Lung (tissue), 12 donors: ENCODE data around the gene EN1. TPM values are rescaled to one million over a fixed set of nuclear protein-coding genes. Genes with fewer than 3 reads are reported as not detected.

Source experiments
- ATAC-seq: fragments of 200-7000 bp; cut with Tn5 transposase; one replicate; pipeline ENCODE4 v1.9.1; 2020; ENCODE audit warnings: moderate number of reproducible peaks; ENCODE audit not compliant: insufficient read depth, low FRiP score
- DNase-seq, 3 donors: peaks; one replicate each; pipeline ENCODE4 v3.0.0-alpha.2; 2013 to 2017
- H3K27ac ChIP-seq, 2 donors: one replicate each; pipeline ENCODE4 v1.5.1; 2013; ENCODE audit warnings: mild to moderate bottlenecking in 2 of 2, moderate library complexity in 2 of 2, control low read depth in 1 of 2, inconsistent platforms in 1 of 2, low read depth in 1 of 2, low read length in 1 of 2
- H3K27me3 ChIP-seq, 3 donors: one replicate each; pipeline ENCODE4 v1.5.1; 2013; ENCODE audit warnings: low read length in 2 of 3; ENCODE audit not compliant: control insufficient read depth in 3 of 3, insufficient read depth in 3 of 3
- H3K36me3 ChIP-seq, 4 donors: one replicate each; pipeline ENCODE4 v1.5.1; 2013; ENCODE audit warnings: low read length in 4 of 4, mild to moderate bottlenecking in 1 of 4, moderate library complexity in 1 of 4; ENCODE audit not compliant: control insufficient read depth in 4 of 4, insufficient read depth in 4 of 4
- H3K4me1 ChIP-seq, 5 donors: one replicate each; pipeline ENCODE4 v1.5.1; 2013; ENCODE audit warnings: low read length in 5 of 5, mild to moderate bottlenecking in 2 of 5, moderate library complexity in 1 of 5; ENCODE audit not compliant: control insufficient read depth in 5 of 5, insufficient read depth in 5 of 5
- H3K4me3 ChIP-seq: one replicate; pipeline ENCODE4 v1.5.1; 2013; ENCODE audit warnings: mild to moderate bottlenecking, control low read depth, moderate library complexity
- H3K9ac ChIP-seq, 2 donors: one replicate each; pipeline ENCODE4 v1.5.1; 2013; ENCODE audit warnings: low read length in 2 of 2, control low read depth in 1 of 2; ENCODE audit not compliant: insufficient read depth in 1 of 2
- H3K9me3 ChIP-seq, 4 donors: one replicate each; pipeline ENCODE4 v1.5.1; 2013; ENCODE audit warnings: low read length in 3 of 4, mild to moderate bottlenecking in 1 of 4, moderate library complexity in 1 of 4; ENCODE audit not compliant: control insufficient read depth in 4 of 4, insufficient read depth in 3 of 4
- WGBS, 2 donors: extraction: QIAGEN DNeasy Blood & Tissue Kit; methylation state at CpG; one replicate each; pipeline ENCODE4 v1.1.7; 2013; 5-methylcytosine and 5-hydroxymethylcytosine counted together
- polyA plus RNA-seq, 2 donors: library from polyadenylated mRNA; stranded (reverse); fragments of 200-250 nt; gene quantifications; one replicate each; pipeline ENCODE4 v1.2.1, GENCODE V29; 2013
- total RNA-seq, 2 donors: library from RNA; depleted of rRNA in 1 of 2; stranded (reverse); fragments of >200 nt in 1 of 2; gene quantifications; one replicate each; pipeline ENCODE4 v1.2.1, GENCODE V29; 2014 to 2021
- TF ChIP-seq, protein P1 (sequence below): IDR thresholded peaks from 2 replicates; pipeline ENCODE4 v1.5.1; 2012; ENCODE audit warnings: mild to moderate bottlenecking; ENCODE audit errors: control extremely low read depth, extremely low read depth
- donor health status: control.
- donor health status: control.
- donor health status: Bipolar disorder and iron deficiency.
- donor health status: healthy.
- donor health status: DM: yes; HTN: yes; CAD: no.

Gene EN1
- total and polyA plus RNA-seq, 4 donors, result not detected

DNA sequence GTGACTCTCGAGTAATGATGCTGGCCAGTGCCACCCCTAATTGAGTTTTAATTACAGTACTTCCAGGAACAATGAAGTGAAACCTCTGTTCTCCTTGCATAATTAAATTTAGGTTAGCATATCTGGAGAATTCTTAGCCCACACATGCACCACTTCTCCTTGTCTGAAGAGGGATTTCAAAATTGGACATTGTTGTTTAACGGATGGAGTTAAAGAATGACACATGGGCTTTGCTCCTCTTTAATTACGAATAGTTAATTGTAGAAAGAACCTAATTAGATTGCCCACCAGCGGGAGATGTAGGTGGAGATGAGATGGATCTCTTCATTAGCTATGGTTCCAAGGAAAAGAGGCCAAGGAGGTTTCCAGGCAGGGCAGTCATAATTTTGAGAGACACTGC is 33.1 kb upstream of the EN1 start:
- peaks cover 0 to 5% (median 0%) of the 10 kb centered on the region in 4 donors for H3K9me3 ChIP-seq
- H3K4me1 ChIP-seq, result peaks cover 0 to 4% (median 0%) of the 10 kb centered on the region in 5 donors
- H3K9ac ChIP-seq, result no peak overlapping the region
- no peak overlapping the region for H3K27ac ChIP-seq
- no peak overlapping the region for H3K4me3 ChIP-seq
- peaks cover 0 to 13% (median 0%) of the 10 kb centered on the region in 3 donors for H3K27me3 ChIP-seq
- 74 to 78% methylated on average over 4 of the region's 4 CpGs for WGBS, 2 donors
- no peaks in the 10 kb centered on the region for H3K36me3 ChIP-seq
- DNase-seq (no peak), ATAC-seq (no peak)
- TF ChIP-seq, protein P1, sequence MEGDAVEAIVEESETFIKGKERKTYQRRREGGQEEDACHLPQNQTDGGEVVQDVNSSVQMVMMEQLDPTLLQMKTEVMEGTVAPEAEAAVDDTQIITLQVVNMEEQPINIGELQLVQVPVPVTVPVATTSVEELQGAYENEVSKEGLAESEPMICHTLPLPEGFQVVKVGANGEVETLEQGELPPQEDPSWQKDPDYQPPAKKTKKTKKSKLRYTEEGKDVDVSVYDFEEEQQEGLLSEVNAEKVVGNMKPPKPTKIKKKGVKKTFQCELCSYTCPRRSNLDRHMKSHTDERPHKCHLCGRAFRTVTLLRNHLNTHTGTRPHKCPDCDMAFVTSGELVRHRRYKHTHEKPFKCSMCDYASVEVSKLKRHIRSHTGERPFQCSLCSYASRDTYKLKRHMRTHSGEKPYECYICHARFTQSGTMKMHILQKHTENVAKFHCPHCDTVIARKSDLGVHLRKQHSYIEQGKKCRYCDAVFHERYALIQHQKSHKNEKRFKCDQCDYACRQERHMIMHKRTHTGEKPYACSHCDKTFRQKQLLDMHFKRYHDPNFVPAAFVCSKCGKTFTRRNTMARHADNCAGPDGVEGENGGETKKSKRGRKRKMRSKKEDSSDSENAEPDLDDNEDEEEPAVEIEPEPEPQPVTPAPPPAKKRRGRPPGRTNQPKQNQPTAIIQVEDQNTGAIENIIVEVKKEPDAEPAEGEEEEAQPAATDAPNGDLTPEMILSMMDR, result no peak

GRCh38 chr2:118878531-118879149 is 31.2 kb upstream of the EN1 start:
- no peaks in the 10 kb centered on the region for H3K36me3 ChIP-seq
- peaks cover 0 to 4% (median 0%) of the 10 kb centered on the region in 4 donors for H3K9me3 ChIP-seq
- no peak overlapping the region for H3K9ac ChIP-seq
- no peak for DNase-seq
- H3K27ac ChIP-seq, result no peak overlapping the region
- no peak for ATAC-seq
- H3K4me3 ChIP-seq, result no peak overlapping the region
- H3K27me3 ChIP-seq, result peaks cover 0 to 15% (median 0%) of the 10 kb centered on the region in 3 donors
- TF ChIP-seq, protein P1, result no peak
- H3K4me1 ChIP-seq, result peaks cover 0 to 4% (median 0%) of the 10 kb centered on the region in 5 donors
- 49 to 53% methylated on average over 2 of the region's 2 CpGs for WGBS, 2 donors

DNA sequence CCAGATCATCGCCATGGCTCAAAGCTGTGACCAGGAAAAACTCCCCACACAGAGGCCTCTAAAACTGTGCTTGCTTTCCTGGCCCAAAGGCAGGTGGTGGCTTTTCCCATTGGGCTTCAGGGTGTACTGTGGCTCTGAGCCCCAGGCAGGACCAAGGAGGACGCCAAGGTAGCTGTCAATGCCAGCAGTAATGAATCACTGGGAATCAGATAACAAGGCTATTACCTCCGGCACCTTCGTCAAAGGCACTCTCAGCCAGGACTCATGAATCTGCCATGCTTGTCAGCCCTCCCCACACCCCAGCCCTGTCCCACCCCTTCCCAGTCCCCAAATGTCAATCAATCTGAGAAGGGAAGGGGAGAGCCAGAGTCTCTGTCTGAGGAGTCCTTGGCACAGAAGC is 27.9 kb upstream of the EN1 start:
- H3K9ac ChIP-seq, result no peak overlapping the region
- H3K27ac ChIP-seq, result no peak overlapping the region
- no peak for ATAC-seq
- 40 to 45% methylated on average over 4 of the region's 4 CpGs for WGBS, 2 donors
- no peaks in the 10 kb centered on the region for H3K36me3 ChIP-seq
- no peak overlapping the region for H3K4me3 ChIP-seq
- no peaks in the 10 kb centered on the region for H3K9me3 ChIP-seq
- H3K27me3 ChIP-seq, result peaks cover 0 to 14% (median 3%) of the 10 kb centered on the region in 3 donors
- DNase-seq, result no peak
- H3K4me1 ChIP-seq, result no peaks in the 10 kb centered on the region
- TF ChIP-seq, protein P1, result no peak

- Histone ChIP-seq H3K4me3 (no peak overlapping the region), H3K27me3 (peaks cover 0 to 7% (median 3%) of the 10 kb centered on the region in 3 donors), H3K27ac (no peak overlapping the region), H3K4me1 (no peaks in the 10 kb centered on the region), H3K36me3 (no peaks in the 10 kb centered on the region), H3K9ac (no peak overlapping the region), H3K9me3 (no peaks in the 10 kb centered on the region)
- 69 to 86% methylated on average over 3 of the region's 3 CpGs for WGBS, 2 donors
- TF ChIP-seq, protein P1, result no peak
- DNase-seq (no peak), ATAC-seq (no peak)
These were observed 26.9 kb upstream of the EN1 start for GRCh38 chr2:118874324-118874723.
